GM12878 (cell line): ENCODE results near the gene BIN1. TPM values are rescaled to one million over a fixed set of nuclear protein-coding genes. Genes with fewer than 3 reads are reported as not detected.

Experiments
- ATAC-seq: fragments of 200-7000 bp; cut with Tn5 transposase; 3 replicates; pipeline ENCODE4 v1.9.1; 2020; ENCODE audit warnings: mild to moderate bottlenecking, moderate library complexity
- BruUV-seq: library from RNA; stranded (reverse); fragments of 400-500 nt; replicated peaks from 2 replicates; lab custom pipeline; 2021; lab: Mats Ljungman, UMichigan
- CTCF ChIA-PET: fragments of 300-600 bp; sonication (Branson Sonifier 250); formaldehyde crosslinking; extraction: SDS; loops from one replicate; lab custom pipeline; 2021; ENCODE audit warnings: inconsistent platforms; lab: Yijun Ruan, JAX
- POLR2A ChIA-PET: fragments of 350-600 bp; formaldehyde crosslinking; extraction: SDS; loops from one replicate; lab custom pipeline; 2021; ENCODE audit warnings: inconsistent platforms; lab: Charles Lee
- RAD21 ChIA-PET: fragments of 300-600 bp; sonication (Branson Sonifier 250); formaldehyde crosslinking; loops from one replicate; lab custom pipeline; 2023; ENCODE audit warnings: antibody characterized with exemption; ENCODE audit not compliant: unreplicated experiment; lab: Charles Lee
- SMC1A ChIA-PET: fragments of 300-600 bp; sonication (Branson Sonifier 250); formaldehyde crosslinking; loops from one replicate; lab custom pipeline; 2023; ENCODE audit not compliant: unreplicated experiment, uncharacterized antibody; lab: Charles Lee
- DNase-seq: peaks from one replicate; pipeline ENCODE4 v3.0.0-alpha.2; 2011; ENCODE audit warnings: low read depth, low spot score
- FAIRE-seq: peaks from 3 replicates; lab custom pipeline; 2011; peaks lifted over from hg19 to GRCh38; lab: Jason Lieb, UNC
- H2AFZ ChIP-seq: 2 replicates; pipeline ENCODE4 v1.6.0; 2011; ENCODE audit warnings: low read depth, low read length, control low read depth; ENCODE audit not compliant: control insufficient read depth
- H3K27ac ChIP-seq: 2 replicates; pipeline ENCODE4 v1.5.1; 2011; ENCODE audit warnings: control low read depth; ENCODE audit not compliant: control insufficient read depth, insufficient read depth
- H3K27me3 ChIP-seq, 2 experiments: replicated peaks in 1 of 2; 2 replicates each; pipeline versions ENCODE4 v1.6.0 to v1.6.1; 2011; ENCODE audit warnings: low read length in 1 of 2; ENCODE audit not compliant: control insufficient read depth in 2 of 2, insufficient read depth in 2 of 2
- H3K36me3 ChIP-seq, 2 experiments: 2 replicates each; pipeline ENCODE4 v1.5.1; 2011; ENCODE audit warnings: low read length in 1 of 2; ENCODE audit not compliant: control insufficient read depth in 2 of 2, insufficient read depth in 2 of 2
- H3K4me1 ChIP-seq: 2 replicates; pipeline ENCODE4 v1.6.1; 2011; ENCODE audit warnings: mild to moderate bottlenecking, low read length, moderate library complexity, mixed read lengths; ENCODE audit not compliant: control insufficient read depth, insufficient read depth
- H3K4me2 ChIP-seq: 2 replicates; pipeline ENCODE4 v1.6.0; 2011; ENCODE audit warnings: control low read depth; ENCODE audit not compliant: control insufficient read depth, insufficient read depth
- H3K4me3 ChIP-seq: fragments of 200-600 bp; sonication (generic); 2 replicates; pipeline ENCODE4 v1.5.1; 2016
- H3K79me2 ChIP-seq: 2 replicates; pipeline ENCODE4 v1.6.0; 2011; ENCODE audit warnings: low read length; ENCODE audit not compliant: control insufficient read depth, insufficient read depth
- H3K9ac ChIP-seq: 2 replicates; pipeline ENCODE4 v1.8.0; 2011; ENCODE audit warnings: low read length, control low read depth, mixed read lengths; ENCODE audit not compliant: control insufficient read depth, insufficient read depth
- H3K9me3 ChIP-seq: replicated peaks from 3 replicates; pipeline ENCODE4 v1.5.1; 2011; ENCODE audit warnings: mild to moderate bottlenecking, low read length; ENCODE audit not compliant: control insufficient read depth, insufficient read depth
- H4K20me1 ChIP-seq: 2 replicates; pipeline ENCODE4 v1.6.0; 2011; ENCODE audit not compliant: control insufficient read depth, insufficient read depth
- CEBPB ChIP-seq, 2 experiments: fragments of 150-350 bp in 1 of 2; IDR thresholded peaks; 2 replicates each; pipeline ENCODE4 v1.6.1; 2012 to 2014; ENCODE audit warnings: low read depth in 2 of 2, low read length in 2 of 2, borderline replicate concordance in 1 of 2, inconsistent platforms in 1 of 2
- IRF3 ChIP-seq: fragments of 450-650 bp; IDR thresholded peaks from 2 replicates; pipeline ENCODE4 v1.6.1; 2014; ENCODE audit warnings: mild to moderate bottlenecking
- NBN ChIP-seq: fragments of 450-650 bp; IDR thresholded peaks from 2 replicates; pipeline ENCODE4 v1.6.1; 2016
- NFYB ChIP-seq: IDR thresholded peaks from 2 replicates; pipeline ENCODE4 v1.6.1; 2011; ENCODE audit warnings: low read depth, mild to moderate bottlenecking, low read length, improper control_type of control experiment, moderate library complexity; ENCODE audit not compliant: insufficient read depth
- NR2C2 ChIP-seq: IDR thresholded peaks from 2 replicates; pipeline ENCODE4 v1.6.1; 2011; ENCODE audit warnings: borderline replicate concordance, low read depth; ENCODE audit not compliant: control insufficient read depth, insufficient read length
- PRDM15 ChIP-seq: fragments of 450-650 bp; formaldehyde crosslinking; IDR thresholded peaks from 2 replicates; pipeline ENCODE4 v1.4.0; 2020; ENCODE audit warnings: mild to moderate bottlenecking, moderate library complexity
- SRF ChIP-seq, 2 experiments: IDR thresholded peaks; 2 replicates each; pipeline ENCODE4 v1.6.1; 2011; ENCODE audit warnings: low read depth in 2 of 2, low read length in 2 of 2, mild to moderate bottlenecking in 1 of 2, moderate library complexity in 1 of 2
- SUZ12 ChIP-seq: fragments of 200-600 bp; sonication (generic); IDR thresholded peaks from one replicate; pipeline ENCODE4 v1.6.1; 2018; ENCODE audit warnings: antibody characterized with exemption, mild to moderate bottlenecking; ENCODE audit not compliant: unreplicated experiment
- ZNF384 ChIP-seq: IDR thresholded peaks from 2 replicates; pipeline ENCODE4 v1.6.1; 2012; ENCODE audit warnings: low read depth, mild to moderate bottlenecking, low read length, improper control_type of control experiment, borderline replicate concordance
- WGBS: methylation state at CpG from one replicate; pipeline ENCODE4 v1.1.6; 2016; ENCODE audit warnings: low lambda C conversion rate; ENCODE audit not compliant: insufficient replicate concordance, insufficient coverage; ENCODE audit errors: missing lambda C conversion rate; 5-methylcytosine and 5-hydroxymethylcytosine counted together
- in situ Hi-C: fragments of 300-500 bp; cut with MboI; formaldehyde crosslinking; loops from 9 replicates; pipeline ENCODE4 v1.14.3; 2018; ENCODE audit warnings: mixed read lengths
- intact Hi-C: fragments of 100-400 bp; cut with micrococcal nuclease; formaldehyde crosslinking; loops from one replicate; pipeline ENCODE4 v1.14.2; 2022; ENCODE audit not compliant: unreplicated experiment
- polyA plus RNA-seq, 11 experiments: library from polyadenylated mRNA; depleted of rRNA in 4 of 11; unstranded in 6 of 11; stranded (reverse) in 5 of 11; fragments of >200 nt; fragmentation: Nextera tagmentation in 4 of 11; fragmentation: Illumina TruSeq in 1 of 11; extraction: Ambion mirVana in 4 of 11; extraction: Trizol in 1 of 11; gene quantifications; 1 replicate in 1 of 11; 2 replicates in 10 of 11; pipeline versions ENCODE4 v1.2.1 to v1.2.3, GENCODE V29; 2011 to 2016; ENCODE audit warnings: inconsistent platforms in 2 of 11, missing spikeins in 2 of 11, low read depth in 1 of 11
- total RNA-seq, 4 experiments: library from RNA; depleted of rRNA in 3 of 4; stranded (reverse); fragments of >200 nt in 3 of 4; fragmentation: Illumina TruSeq in 1 of 4; extraction: Trizol in 1 of 4; gene quantifications; 2 replicates each; pipeline versions ENCODE4 v1.2.1 to v1.2.3, GENCODE V29; 2013 to 2021
- TF ChIP-seq, protein P1 (sequence below): fragments of 150-350 bp; IDR thresholded peaks from 2 replicates; pipeline ENCODE4 v1.6.1; 2016; ENCODE audit warnings: low read depth, low read length

The BIN1 gene
- total and polyA plus RNA-seq, 10 of the 15 experiments (the other 5 are each of a cell fraction or from before 2014, with no cell fraction given), result 0.32 to 21.3 (median 11.2) TPM

DNA sequence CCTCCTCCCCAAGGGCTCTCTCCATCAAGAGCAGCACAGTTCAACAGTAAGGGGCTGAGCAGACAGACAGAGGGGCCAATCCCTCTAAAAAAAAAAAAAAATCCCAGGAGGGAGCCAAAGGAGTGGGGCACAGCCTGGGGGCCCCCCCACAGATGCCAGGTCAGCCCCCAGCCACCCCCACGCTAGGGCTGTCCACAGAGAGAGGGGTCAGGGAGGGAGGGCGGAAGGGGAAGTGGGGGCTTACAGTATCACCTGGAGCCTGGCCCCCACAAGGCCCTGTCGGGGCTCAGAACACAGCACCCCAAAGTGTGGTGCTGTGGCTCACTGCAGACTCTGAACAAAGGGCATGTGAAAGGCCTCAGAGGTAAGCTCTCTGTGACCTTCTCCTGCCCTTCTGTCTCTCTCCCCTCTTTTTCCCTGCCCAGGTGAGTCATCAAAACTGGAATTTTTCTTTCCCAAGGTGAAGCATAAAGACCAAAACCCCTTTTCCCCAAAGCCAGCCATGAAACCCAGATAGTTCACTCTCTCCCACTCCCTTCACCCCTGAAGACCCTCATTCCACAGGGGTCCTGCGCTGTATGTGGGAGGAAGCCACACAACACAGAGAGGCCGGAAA, 13.9 kb downstream of the BIN1 start (continued):
- TF ChIP-seq PRDM15 (CRISPR knock-in tag), result no peak
- no peak for TF ChIP-seq IRF3

DNA sequence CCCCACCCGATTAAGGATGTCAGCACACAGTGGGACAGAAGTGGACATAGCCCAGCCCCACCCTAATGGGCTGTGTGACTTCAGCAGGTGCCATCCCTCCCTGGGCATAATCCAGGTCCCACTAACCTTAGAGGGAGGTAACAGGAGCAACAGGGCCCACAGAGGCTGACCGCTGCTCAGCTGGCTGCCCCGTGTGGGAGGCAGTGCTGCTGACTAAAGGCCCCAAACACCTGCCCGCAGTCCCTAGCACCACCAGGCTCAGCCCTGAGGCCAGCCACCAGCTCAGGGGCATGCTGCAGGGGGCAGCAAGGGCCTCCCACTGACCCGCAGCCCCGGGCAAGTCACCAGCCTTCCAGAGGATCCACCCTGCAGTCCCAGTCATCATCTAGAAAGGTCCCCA, 14.6 kb downstream of the BIN1 start:
- no peak for ATAC-seq
- ChIA-PET POLR2A (no interaction called here), CTCF (no interaction called here), RAD21 (no interaction called here), SMC1A (no interaction called here)
- no peak for DNase-seq
- H3K4me2 ChIP-seq, result no peak overlapping the region
- no peak for FAIRE-seq
- peaks cover 6% of the 10 kb centered on the region for H3K4me1 ChIP-seq
- in situ Hi-C loops, result no loop called here
- H3K27ac ChIP-seq, result no peak overlapping the region
- intact Hi-C loops, result no loop called here
- no peak overlapping the region for H3K9ac ChIP-seq
- H3K27me3 ChIP-seq, result no peaks in the 10 kb centered on the region; a peak in 1 of 4 replicates
- H3K36me3 ChIP-seq, result no peaks in the 10 kb centered on the region
- BruUV-seq, result no TSS peak
- H3K9me3 ChIP-seq, result no peaks in the 10 kb centered on the region
- H4K20me1 ChIP-seq, result no peaks in the 10 kb centered on the region
- no peak overlapping the region for H3K4me3 ChIP-seq
- WGBS, result 49% methylated on average over 6 of the region's 6 CpGs
- H2AFZ ChIP-seq, result no peak overlapping the region
- H3K79me2 ChIP-seq, result no peaks in the 10 kb centered on the region
- no peak for TF ChIP-seq NFYB
- no peak for TF ChIP-seq NBN
- no peak for TF ChIP-seq NR2C2
- no peak for TF ChIP-seq SRF (IDR thresholded peaks at IDR 0.05; ENCODE audit: low read depth in 2 of 2, low read length in 2 of 2)
- no peak for TF ChIP-seq CEBPB (IDR thresholded peaks at IDR 0.05; ENCODE audit: borderline replicate concordance in 1 of 2, low read depth in 2 of 2, low read length in 2 of 2)
- TF ChIP-seq, protein P1, sequence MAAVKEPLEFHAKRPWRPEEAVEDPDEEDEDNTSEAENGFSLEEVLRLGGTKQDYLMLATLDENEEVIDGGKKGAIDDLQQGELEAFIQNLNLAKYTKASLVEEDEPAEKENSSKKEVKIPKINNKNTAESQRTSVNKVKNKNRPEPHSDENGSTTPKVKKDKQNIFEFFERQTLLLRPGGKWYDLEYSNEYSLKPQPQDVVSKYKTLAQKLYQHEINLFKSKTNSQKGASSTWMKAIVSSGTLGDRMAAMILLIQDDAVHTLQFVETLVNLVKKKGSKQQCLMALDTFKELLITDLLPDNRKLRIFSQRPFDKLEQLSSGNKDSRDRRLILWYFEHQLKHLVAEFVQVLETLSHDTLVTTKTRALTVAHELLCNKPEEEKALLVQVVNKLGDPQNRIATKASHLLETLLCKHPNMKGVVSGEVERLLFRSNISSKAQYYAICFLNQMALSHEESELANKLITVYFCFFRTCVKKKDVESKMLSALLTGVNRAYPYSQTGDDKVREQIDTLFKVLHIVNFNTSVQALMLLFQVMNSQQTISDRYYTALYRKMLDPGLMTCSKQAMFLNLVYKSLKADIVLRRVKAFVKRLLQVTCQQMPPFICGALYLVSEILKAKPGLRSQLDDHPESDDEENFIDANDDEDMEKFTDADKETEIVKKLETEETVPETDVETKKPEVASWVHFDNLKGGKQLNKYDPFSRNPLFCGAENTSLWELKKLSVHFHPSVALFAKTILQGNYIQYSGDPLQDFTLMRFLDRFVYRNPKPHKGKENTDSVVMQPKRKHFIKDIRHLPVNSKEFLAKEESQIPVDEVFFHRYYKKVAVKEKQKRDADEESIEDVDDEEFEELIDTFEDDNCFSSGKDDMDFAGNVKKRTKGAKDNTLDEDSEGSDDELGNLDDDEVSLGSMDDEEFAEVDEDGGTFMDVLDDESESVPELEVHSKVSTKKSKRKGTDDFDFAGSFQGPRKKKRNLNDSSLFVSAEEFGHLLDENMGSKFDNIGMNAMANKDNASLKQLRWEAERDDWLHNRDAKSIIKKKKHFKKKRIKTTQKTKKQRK, result no peak
- TF ChIP-seq ZNF384, result no peak
- no peak for TF ChIP-seq SUZ12
